Measurements from ENCODE around the gene PRICKLE3. TPM values are rescaled to one million over a fixed set of nuclear protein-coding genes. Genes with fewer than 3 reads are reported as not detected.
A peak's percentile ranks its signal among the peaks of the same experiment; 100 is the strongest.
"Not testable (repeated sequence)": the region's sequence is repeated elsewhere in the genome, so short reads cannot be mapped to it uniquely, and the experiment has no call there.

Gene PRICKLE3
- total RNA-seq, 1 experiment from 2014 or later, result 18.4 TPM

- DNase-seq (ENCODE audit: low spot score), result peak; percentile 94
- in situ Hi-C loops (cut with HindIII; ENCODE audit: low sequenced_read_pairs), result no loop called here
Measured at GRCh38 chrX:49165901-49166881, 20.0 kb downstream of the PRICKLE3 start.

GRCh38 chrX:49164589-49165360 is 21.4 kb downstream of the PRICKLE3 start:
- DNase-seq (ENCODE audit: low spot score), result no peak
- in situ Hi-C loops (cut with HindIII; ENCODE audit: low sequenced_read_pairs), result no loop called here

- in situ Hi-C loops (cut with HindIII; ENCODE audit: low sequenced_read_pairs), result no loop called here
- peak; percentile 83 for DNase-seq (ENCODE audit: low spot score)
Measured at GRCh38 chrX:49163555-49164419, 22.4 kb downstream of the PRICKLE3 start.

- in situ Hi-C loops (cut with HindIII; ENCODE audit: low sequenced_read_pairs), result no loop called here
- peak; percentile 61 for DNase-seq (ENCODE audit: low spot score)
Measured at GRCh38 chrX:49162620-49163019, 23.6 kb downstream of the PRICKLE3 start, which contains the start of gene MAGIX. MAGIX (plus strand) TSS chrX:49162758; CDS start chrX:49162890, 132 bp downstream.

GRCh38 chrX:49161632-49162031 is 24.5 kb downstream of the PRICKLE3 start:
- no peak for DNase-seq (ENCODE audit: low spot score)

GRCh38 chrX:49160908-49161307 is 25.3 kb downstream of the PRICKLE3 start:
- no peak for DNase-seq (ENCODE audit: low spot score)
- in situ Hi-C loops (cut with HindIII; ENCODE audit: low sequenced_read_pairs), result no loop called here

More at GRCh38 chrX:49161632-49162031, 24.5 kb downstream of the PRICKLE3 start:
- in situ Hi-C loops (cut with HindIII; ENCODE audit: low sequenced_read_pairs), result no loop called here

- in situ Hi-C loops (cut with HindIII; ENCODE audit: low sequenced_read_pairs), result no loop called here
- DNase-seq (ENCODE audit: low spot score), result no peak
Measured at GRCh38 chrX:49157194-49157593, 29.0 kb downstream of the PRICKLE3 start.

GRCh38 chrX:49155900-49156837 is 30.0 kb downstream of the PRICKLE3 start:
- in situ Hi-C loops (cut with HindIII; ENCODE audit: low sequenced_read_pairs), result no loop called here
- peak; percentile 87 for DNase-seq (ENCODE audit: low spot score)

GRCh38 chrX:49155243-49155899 is 30.8 kb downstream of the PRICKLE3 start:
- in situ Hi-C loops (cut with HindIII; ENCODE audit: low sequenced_read_pairs), result no loop called here
- DNase-seq (ENCODE audit: low spot score), result peak; percentile 81

GRCh38 chrX:49153467-49153866 is 32.7 kb downstream of the PRICKLE3 start:
- no peak for DNase-seq (ENCODE audit: low spot score)
- in situ Hi-C loops (cut with HindIII; ENCODE audit: low sequenced_read_pairs), result no loop called here

GRCh38 chrX:49149291-49149690 is 36.9 kb downstream of the PRICKLE3 start:
- in situ Hi-C loops (cut with HindIII; ENCODE audit: low sequenced_read_pairs); DNase-seq (ENCODE audit: low spot score): not testable (repeated sequence)

GRCh38 chrX:49148390-49149100 is 37.6 kb downstream of the PRICKLE3 start:
- DNase-seq (ENCODE audit: low spot score); in situ Hi-C loops (cut with HindIII; ENCODE audit: low sequenced_read_pairs): not testable (repeated sequence)

- DNase-seq (ENCODE audit: low spot score), result no peak
- in situ Hi-C loops (cut with HindIII; ENCODE audit: low sequenced_read_pairs), result no loop called here
Measured at GRCh38 chrX:49147936-49148335, 38.2 kb downstream of the PRICKLE3 start.

- in situ Hi-C loops (cut with HindIII; ENCODE audit: low sequenced_read_pairs), result no loop called here
- DNase-seq (ENCODE audit: low spot score), result no peak
Measured at GRCh38 chrX:49147282-49147681, 38.9 kb downstream of the PRICKLE3 start.

GRCh38 chrX:49143154-49143553 is 43.0 kb downstream of the PRICKLE3 start:
- in situ Hi-C loops (cut with HindIII; ENCODE audit: low sequenced_read_pairs); DNase-seq (ENCODE audit: low spot score): not testable (repeated sequence)

GRCh38 chrX:49142264-49142663 is 43.9 kb downstream of the PRICKLE3 start:
- DNase-seq (ENCODE audit: low spot score); in situ Hi-C loops (cut with HindIII; ENCODE audit: low sequenced_read_pairs): not testable (repeated sequence)

- DNase-seq (ENCODE audit: low spot score), result no peak
- in situ Hi-C loops (cut with HindIII; ENCODE audit: low sequenced_read_pairs), result no loop called here
Measured at GRCh38 chrX:49139713-49140112, 46.5 kb downstream of the PRICKLE3 start.

All from G401 (cell line).